HG03354 (cell line): ENCODE data around the gene IQCE.
"Not testable (repeated sequence)": the region's sequence is repeated elsewhere in the genome, so short reads cannot be mapped to it uniquely, and the experiment has no call there.

Experiments
- ATAC-seq: cut with Tn5 transposase; IDR thresholded peaks from one replicate; pipeline ENCODE4 v1.9.1; 2021; ENCODE audit warnings: mild to moderate bottlenecking; ENCODE audit not compliant: unreplicated experiment, poor library complexity, severe bottlenecking

Gene IQCE

DNA sequence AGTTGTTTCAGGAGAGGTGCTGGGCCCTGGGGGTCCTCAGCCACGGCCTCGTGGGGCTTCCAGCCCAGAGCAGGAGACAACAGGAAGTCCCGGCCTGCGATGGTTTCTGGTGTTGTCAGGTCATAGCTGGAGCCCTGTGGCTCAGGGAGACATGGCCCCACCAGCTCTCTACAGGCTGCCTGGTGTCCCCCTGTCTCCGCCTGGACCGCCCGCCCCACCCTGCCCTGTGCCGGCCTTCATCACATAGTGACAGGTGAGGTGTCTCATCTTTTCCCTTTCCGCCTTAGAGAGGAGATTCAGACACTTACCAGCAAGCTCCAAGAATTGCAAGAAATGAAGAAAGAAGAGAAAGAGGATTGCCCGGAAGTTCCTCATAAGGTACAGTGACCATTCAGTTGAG, 35.8 kb downstream of the IQCE start:
- no peak for ATAC-seq

GRCh38 chr7:2595258-2595860, 36.6 kb downstream of the IQCE start:
- ATAC-seq = no peak

DNA sequence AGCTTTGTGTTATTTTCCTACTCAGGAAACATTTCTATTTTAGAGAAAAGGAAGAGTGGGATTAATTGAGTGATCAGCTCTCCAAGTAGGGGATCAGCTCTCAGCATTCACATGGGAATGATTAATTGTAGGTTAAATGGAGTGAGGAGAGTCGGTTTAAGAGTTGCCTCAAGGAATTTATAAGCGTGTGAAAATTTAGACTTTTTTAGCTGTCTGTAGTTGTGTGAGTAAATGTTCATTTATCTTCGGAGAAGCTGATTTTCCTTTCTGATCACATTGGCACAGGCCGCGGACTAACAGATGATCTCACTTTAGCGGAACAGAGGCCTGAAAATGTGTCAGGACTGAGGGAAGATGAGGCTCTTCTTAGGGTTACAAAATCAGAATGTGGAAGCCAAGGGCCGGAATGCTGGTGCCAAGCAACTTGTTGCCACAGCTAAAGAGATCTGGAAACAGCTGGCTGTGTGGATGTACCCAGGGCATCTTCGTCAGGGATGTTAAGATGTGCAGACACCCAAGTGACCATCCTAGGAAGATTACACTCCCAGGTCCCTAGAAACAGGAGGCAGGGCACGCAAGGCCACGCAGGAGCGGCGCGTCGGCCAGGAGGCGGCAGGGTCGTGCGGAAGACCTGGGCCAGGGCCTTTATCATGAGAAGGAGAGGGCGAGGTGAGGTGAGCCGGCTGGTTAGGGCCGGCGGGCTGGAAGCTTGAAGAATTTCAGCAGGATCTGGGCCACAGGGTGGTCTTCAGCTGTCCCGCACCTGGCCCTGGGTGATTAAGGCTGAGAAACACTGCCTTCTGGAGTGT, 37.9 kb downstream of the IQCE start:
- no peak for ATAC-seq

DNA sequence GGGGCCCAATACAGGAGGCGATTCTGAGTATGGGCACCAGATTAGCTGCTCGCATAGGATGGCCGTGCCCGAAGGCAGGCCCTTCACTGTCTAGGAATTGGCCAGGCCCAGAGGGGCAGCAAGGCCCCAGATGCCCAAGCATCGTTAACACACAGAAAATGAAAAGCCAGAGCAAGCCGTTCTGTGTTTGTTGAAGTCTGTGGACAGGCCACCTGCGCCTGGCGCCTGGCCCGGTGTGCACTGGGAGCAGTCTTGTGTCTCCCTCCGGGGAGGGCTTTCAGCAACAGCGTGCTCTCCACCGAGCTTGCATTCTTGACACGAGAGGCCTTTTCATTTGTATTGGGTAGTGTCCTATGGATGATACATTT, 38.5 kb downstream of the IQCE start:
- no peak for ATAC-seq

GRCh38 chr7:2598154-2598823, 39.5 kb downstream of the IQCE start:
- no peak for ATAC-seq

DNA sequence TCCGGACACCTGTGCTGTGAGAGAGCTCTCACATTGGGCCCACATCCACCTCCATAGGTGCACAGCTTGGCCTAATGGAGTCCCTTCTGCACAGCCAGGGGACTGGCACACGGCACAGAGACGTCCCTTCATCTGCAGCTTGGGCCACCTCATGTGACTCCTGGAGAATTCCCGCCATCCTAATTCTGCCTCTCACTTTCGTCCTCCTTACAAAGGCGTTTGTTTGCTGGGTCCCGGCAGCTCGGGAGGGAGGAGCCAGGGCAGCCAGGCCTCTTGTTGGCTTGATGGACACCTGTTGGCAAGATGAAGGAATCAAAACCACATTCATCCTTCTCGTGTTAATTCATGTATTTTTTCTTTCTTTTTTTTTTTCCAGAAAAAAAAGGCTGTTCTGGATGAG, 42.3 kb downstream of the IQCE start:
- no peak for ATAC-seq

DNA sequence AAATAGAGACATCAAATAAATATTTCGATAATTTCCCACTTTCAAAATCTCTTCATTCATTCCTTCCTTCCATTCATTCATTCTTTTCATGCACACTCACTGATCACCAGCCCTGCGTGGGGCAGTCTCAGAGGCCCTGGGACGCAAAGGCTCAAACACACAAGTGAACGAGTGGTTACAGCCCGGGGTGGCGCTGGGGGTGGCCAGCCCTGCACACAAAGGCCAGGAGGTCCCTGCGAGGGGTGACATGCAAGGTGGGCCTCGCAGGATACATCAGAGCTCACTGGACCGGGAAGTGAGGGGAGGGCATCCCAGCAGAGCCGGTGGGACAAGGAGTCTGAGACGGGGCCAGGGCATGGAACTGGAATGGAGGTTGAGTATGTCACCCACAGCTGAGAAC, 43.1 kb downstream of the IQCE start:
- no peak for ATAC-seq

DNA sequence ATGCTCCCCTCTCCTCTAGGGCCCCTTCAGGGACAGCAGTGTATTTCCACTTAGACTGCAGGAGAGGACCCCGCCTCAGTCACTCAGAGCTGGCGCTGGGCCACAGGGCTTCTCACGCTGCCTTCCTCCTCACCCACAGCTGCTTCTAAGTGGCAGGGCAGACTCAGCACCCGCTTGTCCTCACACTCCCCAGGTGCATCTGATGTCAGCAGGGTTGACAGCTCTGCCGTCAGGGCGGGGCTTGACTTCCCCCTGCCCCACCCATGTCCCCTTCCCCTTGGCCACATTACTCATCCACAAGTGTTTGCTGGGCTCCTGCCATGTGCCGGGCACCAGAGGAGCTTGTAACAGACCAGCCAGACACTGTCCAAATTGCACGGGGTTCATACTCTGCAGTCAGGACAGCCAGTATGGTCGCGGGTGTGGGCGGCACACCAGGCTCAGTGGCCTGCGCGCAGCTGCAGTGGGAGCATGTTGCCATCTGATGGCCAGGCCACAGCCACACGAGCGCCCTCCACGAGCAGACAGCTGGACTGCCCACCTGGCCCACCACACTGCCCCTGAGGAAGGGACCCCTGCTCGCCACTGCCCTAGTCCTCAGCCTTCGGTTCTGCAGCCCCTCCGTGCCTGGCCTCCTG, 43.7 kb downstream of the IQCE start:
- ATAC-seq = no peak

DNA sequence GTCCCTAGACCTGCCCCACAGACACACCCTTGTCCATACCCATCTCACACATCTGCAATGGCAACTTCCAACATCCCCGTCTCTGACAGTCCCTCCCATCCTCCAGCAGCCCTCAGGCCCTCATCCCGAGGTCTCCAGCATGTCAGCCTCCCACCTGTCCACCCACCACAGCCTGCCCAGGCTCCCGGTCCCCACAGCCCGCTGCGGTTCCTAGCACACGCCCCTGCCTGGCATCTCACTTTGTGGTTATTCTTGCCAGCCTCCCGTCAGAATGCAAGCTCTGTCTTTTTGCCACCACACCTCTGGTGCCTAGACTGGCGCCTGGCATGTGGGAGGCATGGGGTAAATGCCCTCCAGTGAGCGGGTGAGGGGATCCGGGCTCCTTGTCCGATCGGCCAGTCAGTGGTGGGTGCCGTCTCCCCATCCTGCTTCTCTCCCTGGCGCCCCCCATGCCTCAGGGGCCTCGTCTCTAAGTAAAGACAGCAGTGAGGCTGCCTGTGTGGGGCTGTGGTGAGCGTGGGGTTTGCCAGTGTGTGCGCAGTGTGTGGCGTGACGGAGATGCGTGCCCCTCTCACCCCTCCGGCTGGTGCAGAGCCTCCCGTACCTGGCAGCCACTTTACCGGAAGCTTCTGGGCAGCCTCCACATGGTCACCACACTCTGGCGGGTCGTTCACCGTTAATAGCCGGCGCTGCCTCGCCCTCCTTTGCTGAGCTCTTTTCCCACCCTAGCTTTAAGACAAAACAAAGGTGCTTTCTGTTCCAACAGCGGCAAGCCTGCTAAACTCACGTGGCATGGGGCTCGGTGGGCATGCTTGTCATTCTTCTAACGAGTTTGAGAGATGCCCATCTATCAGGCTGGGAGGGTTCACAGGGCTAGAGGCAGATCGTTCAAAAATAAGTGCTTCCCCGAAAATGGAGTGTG, 44.5 kb downstream of the IQCE start:
- no peak for ATAC-seq

DNA sequence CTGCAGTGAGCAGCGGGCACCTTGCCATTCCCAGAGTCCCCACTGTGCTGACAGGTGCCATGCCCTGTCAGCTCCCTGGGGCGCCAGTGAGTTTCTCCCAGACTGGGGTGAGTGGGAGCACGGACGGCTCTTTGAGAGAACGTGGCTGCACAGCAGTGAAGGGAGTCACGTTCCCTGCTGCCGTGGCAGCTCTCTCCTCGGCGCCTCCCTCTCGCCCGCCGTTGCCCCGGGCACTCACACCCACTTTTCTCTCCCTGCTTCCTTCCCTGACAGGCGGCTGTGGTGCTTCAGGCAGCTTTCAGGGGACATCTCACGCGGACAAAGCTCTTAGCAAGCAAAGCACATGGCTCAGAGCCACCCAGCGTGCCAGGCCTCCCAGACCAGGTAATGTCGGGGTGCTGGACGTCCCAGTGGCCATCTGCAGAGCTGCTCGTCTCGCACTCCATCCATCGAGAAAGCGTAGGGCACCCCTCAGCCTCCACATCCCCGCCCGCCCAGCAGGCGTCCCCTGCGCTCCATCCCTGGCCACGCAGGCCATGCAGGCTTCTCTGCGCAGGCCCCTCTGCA, 45.9 kb downstream of the IQCE start:
- ATAC-seq = no peak

- ATAC-seq = no peak
Measured at GRCh38 chr7:2605608-2606538, 47.1 kb downstream of the IQCE start.

GRCh38 chr7:2606539-2606936, 47.8 kb downstream of the IQCE start:
- no peak for ATAC-seq

DNA sequence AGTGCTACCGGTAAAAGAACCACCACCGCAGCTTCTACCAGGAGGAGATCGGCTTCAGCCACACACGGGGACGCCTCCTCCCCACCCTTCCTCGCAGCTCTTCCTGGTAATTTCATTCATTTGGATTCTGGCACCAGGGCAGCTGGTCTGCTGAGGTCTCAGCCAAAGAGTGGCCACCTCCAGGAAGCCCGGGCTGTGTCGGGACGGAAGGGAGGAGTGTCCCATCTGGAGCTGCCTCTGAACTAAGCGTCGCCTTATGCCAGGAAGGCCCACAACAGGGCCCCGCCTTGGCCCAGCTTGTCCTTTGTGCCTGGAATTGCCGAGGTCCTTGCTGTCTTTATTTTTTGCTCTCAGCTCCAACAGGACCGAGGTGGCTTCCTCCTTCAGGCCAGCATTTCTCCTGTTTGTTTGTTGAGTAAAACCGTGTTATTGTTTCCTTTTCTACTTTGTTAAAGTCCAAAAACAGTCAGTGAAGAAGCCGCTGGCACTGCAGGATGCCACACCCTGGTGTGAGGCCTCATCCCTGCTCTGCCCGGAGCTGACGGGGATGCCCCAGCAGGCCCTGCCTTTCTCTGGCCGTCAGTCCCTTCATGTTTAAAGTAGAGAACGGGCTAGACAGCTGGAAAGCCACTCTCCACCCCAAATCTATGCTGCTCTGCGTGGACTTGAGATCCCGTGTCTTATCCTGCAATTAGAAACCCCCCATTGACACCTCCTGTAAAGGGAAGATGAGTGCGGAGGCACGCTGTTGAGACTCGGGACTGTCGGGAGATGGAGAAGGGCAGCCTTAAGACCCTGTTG, 48.5 kb downstream of the IQCE start:
- ATAC-seq = no peak

- ATAC-seq = no peak
Measured at GRCh38 chr7:2607923-2608904, 49.4 kb downstream of the IQCE start.

- no peak for ATAC-seq
Measured at GRCh38 chr7:2608921-2609411, 50.2 kb downstream of the IQCE start.

DNA sequence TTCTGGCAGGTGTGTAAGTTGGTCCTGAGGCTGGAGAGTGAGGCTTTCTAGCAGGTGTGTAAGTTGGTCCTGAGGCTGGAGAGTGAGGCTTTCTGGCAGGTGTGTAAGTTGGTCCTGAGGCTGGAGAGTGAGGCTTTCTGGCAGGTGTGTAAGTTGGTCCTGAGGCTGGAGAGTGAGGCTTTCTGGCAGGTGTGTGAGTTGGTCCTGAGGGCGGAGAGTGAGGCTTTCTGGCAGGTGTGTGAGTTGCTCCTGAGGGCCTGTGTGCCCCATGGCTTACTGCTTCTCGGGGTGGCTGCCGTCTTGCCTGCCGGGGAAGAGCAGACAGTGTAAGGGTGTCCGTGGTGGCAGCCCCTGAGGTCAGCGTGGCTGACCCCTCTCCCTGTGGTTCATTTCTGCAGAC, 50.9 kb downstream of the IQCE start:
- ATAC-seq = not testable (repeated sequence)
